Measurements from ENCODE around the gene APOE. TPM values are rescaled to one million over a fixed set of nuclear protein-coding genes. Genes with fewer than 3 reads are reported as not detected.

Gene APOE
- total RNA-seq, 1 donor from 2014 or later, result 285 TPM

DNA sequence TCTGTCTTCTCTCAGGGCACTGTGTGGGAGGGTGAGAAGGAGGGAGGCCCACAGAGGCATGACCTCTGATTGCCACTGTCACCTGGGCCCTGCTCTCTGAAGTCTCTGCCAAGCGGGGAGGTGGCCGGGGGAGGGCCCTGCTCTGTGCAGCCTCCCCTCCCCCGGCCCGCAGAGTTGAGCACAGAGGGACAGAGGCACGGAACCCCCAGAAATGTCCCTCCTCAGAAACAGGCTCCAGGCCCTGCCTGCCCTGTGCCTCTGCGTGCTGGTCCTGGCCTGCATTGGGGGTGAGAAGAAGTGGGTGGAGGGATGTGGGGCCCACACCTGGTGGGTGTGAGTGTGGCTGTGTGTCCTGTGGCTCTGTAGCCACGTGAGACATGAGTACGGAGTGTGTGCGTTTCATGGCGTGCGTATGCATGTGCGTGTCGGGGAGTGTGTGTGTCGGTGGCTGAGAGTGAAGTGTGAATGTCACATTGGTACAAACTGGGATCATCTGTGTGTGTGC, 36.5 kb downstream of the APOE start, which contains the start of gene APOC4:
Gene APOC4 (plus strand): TSS at position 171 of the 505 bp plus-strand sequence. CDS start 41 bp downstream, at position 212.
- H3K4me1 Mint-ChIP-seq, result no peaks in the 10 kb centered on the region
- no peak within 1 kb of the TSS for H3K27ac Mint-ChIP-seq
- TF ChIP-seq, protein P1, sequence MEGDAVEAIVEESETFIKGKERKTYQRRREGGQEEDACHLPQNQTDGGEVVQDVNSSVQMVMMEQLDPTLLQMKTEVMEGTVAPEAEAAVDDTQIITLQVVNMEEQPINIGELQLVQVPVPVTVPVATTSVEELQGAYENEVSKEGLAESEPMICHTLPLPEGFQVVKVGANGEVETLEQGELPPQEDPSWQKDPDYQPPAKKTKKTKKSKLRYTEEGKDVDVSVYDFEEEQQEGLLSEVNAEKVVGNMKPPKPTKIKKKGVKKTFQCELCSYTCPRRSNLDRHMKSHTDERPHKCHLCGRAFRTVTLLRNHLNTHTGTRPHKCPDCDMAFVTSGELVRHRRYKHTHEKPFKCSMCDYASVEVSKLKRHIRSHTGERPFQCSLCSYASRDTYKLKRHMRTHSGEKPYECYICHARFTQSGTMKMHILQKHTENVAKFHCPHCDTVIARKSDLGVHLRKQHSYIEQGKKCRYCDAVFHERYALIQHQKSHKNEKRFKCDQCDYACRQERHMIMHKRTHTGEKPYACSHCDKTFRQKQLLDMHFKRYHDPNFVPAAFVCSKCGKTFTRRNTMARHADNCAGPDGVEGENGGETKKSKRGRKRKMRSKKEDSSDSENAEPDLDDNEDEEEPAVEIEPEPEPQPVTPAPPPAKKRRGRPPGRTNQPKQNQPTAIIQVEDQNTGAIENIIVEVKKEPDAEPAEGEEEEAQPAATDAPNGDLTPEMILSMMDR (IDR thresholded peaks at IDR 0.05; ENCODE audit: unreplicated experiment), result no peak
- no peaks in the 10 kb centered on the region for H3K9me3 Mint-ChIP-seq
- H3K4me3 Mint-ChIP-seq, result no peak within 1 kb of the TSS
- no peak for DNase-seq (ENCODE audit: low spot score in 2 of 2, unreplicated experiment in 2 of 2)
- H3K36me3 Mint-ChIP-seq, result no peaks in the 10 kb centered on the region
- no peaks in the 10 kb centered on the region for H3K27me3 Mint-ChIP-seq (ENCODE audit: low read depth)

DNA sequence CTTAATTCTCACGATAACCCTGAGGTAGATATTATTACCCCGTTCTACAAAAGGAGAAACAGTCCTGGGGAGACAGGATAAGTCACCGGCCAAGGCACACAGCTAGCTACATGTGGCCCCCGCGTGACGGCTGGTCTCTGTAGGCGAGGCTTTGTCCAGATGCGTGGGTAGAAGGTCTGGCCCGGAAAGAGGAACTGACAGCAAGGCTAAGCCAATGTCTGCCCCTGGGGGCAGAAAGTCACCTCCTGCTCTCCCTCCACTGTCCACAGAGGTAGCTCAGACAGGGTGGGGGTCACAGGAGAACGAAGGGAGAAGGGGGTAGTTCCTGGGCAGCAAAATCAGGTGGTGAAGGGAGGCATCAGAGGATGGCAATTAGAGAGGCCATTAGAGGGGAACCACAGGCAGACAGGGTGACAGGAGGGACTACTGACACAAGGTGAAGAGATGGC, 38.2 kb downstream of the APOE start:
- Mint-ChIP-seq H3K36me3 (no peaks in the 10 kb centered on the region), H3K27ac (no peak overlapping the region), H3K27me3 (ENCODE audit: low read depth) (no peaks in the 10 kb centered on the region), H3K4me3 (no peak overlapping the region), H3K4me1 (no peaks in the 10 kb centered on the region), H3K9me3 (no peaks in the 10 kb centered on the region)
- no peak for DNase-seq (ENCODE audit: low spot score in 2 of 2, unreplicated experiment in 2 of 2)
- TF ChIP-seq, protein P1 (IDR thresholded peaks at IDR 0.05; ENCODE audit: unreplicated experiment), result no peak

DNA sequence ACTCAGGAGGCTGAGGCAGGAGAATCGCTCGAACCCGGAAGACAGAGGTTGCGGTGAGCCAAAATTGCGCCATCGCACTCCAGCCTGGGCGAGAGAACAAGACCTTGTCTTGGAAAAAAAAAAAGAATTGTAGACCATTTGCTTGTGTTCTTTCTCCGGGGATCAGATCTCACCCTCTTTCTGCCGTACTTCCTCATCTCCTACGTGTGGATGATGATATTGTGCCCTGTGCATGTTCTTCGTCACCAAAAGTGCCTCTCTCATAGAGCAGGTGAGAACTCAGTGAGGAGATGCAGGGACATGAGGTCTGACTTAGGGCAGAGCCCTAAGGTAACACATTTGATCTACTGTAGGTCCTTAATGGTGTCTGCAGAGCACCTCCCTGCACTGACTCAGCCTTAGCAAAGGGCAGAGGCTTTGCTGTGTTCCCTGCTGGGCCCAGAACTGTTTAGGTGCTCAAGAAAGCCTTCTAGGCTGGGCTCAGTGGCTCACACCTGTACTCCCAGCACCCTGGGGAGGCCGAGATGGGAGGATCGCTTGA, 41.5 kb downstream of the APOE start:
- DNase-seq (ENCODE audit: low spot score in 2 of 2, unreplicated experiment in 2 of 2), result no peak
- H3K9me3 Mint-ChIP-seq, result no peaks in the 10 kb centered on the region
- no peak overlapping the region for H3K4me3 Mint-ChIP-seq
- no peak overlapping the region for H3K27ac Mint-ChIP-seq
- no peaks in the 10 kb centered on the region for H3K27me3 Mint-ChIP-seq (ENCODE audit: low read depth)
- no peaks in the 10 kb centered on the region for H3K36me3 Mint-ChIP-seq
- TF ChIP-seq, protein P1 (IDR thresholded peaks at IDR 0.05; ENCODE audit: unreplicated experiment), result no peak
- H3K4me1 Mint-ChIP-seq, result peaks cover 2% of the 10 kb centered on the region

DNA sequence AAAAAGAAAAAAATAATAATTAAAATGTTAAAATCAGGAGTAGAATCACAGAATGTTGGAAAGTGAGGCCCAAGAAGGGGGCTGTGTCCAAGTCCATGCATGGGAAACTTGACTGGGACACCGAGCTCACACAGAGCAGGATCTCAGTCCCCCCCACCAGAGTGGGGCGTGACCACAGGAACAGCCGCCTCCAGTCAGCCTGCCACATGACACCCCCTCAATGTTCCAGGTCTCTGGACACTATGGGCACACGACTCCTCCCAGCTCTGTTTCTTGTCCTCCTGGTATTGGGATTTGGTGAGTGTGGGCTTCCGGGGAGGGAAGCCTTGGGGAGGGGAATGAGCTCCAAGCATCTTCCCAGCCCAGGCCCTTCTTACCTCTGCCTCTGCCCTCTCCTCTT, 42.6 kb downstream of the APOE start:
- H3K4me1 Mint-ChIP-seq, result peaks cover 2% of the 10 kb centered on the region
- no peaks in the 10 kb centered on the region for H3K27me3 Mint-ChIP-seq (ENCODE audit: low read depth)
- TF ChIP-seq, protein P1 (IDR thresholded peaks at IDR 0.05; ENCODE audit: unreplicated experiment), result no peak
- DNase-seq (ENCODE audit: low spot score in 2 of 2, unreplicated experiment in 2 of 2), result no peak
- H3K27ac Mint-ChIP-seq, result no peak overlapping the region
- no peak overlapping the region for H3K4me3 Mint-ChIP-seq
- no peaks in the 10 kb centered on the region for H3K36me3 Mint-ChIP-seq
- H3K9me3 Mint-ChIP-seq, result no peaks in the 10 kb centered on the region

DNA sequence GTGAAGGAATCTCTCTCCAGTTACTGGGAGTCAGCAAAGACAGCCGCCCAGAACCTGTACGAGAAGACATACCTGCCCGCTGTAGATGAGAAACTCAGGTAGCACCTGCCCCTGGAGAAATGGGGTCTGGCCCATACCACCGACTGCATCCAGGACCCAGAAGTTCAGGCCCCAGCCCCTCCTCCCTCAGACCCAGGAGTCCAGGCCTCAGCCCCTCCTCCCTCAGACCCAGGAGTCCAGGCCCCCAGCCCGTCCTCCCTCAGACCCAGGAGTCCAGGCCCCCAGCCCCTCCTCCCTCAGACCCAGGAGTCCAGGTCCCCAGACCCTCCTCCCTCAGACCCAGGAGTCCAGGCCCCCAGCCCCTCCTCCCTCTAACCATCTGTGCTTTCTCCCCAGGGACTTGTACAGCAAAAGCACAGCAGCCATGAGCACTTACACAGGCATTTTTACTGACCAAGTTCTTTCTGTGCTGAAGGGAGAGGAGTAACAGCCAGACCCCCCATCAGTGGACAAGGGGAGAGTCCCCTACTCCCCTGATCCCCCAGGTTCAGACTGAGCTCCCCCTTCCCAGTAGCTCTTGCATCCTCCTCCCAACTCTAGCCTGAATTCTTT, 43.3 kb downstream of the APOE start:
- Mint-ChIP-seq H3K4me3 (no peak overlapping the region), H3K4me1 (peaks cover 4% of the 10 kb centered on the region), H3K27ac (no peak overlapping the region), H3K9me3 (no peaks in the 10 kb centered on the region), H3K36me3 (no peaks in the 10 kb centered on the region), H3K27me3 (ENCODE audit: low read depth) (no peaks in the 10 kb centered on the region)
- TF ChIP-seq, protein P1 (IDR thresholded peaks at IDR 0.05; ENCODE audit: unreplicated experiment), result no peak
- DNase-seq (ENCODE audit: low spot score in 2 of 2, unreplicated experiment in 2 of 2), result no peak

All from mesothelial cell of epicardium (in vitro differentiated cells).